ENCODE measurements around the gene TRMT112. TPM values are rescaled to one million over a fixed set of nuclear protein-coding genes. Genes with fewer than 3 reads are reported as not detected.
A peak's percentile ranks its signal among the peaks of the same experiment; 100 is the strongest.

Gene TRMT112
- total RNA-seq, 4 donors from 2014 or later, result 228 to 435 (median 237) TPM

DNA sequence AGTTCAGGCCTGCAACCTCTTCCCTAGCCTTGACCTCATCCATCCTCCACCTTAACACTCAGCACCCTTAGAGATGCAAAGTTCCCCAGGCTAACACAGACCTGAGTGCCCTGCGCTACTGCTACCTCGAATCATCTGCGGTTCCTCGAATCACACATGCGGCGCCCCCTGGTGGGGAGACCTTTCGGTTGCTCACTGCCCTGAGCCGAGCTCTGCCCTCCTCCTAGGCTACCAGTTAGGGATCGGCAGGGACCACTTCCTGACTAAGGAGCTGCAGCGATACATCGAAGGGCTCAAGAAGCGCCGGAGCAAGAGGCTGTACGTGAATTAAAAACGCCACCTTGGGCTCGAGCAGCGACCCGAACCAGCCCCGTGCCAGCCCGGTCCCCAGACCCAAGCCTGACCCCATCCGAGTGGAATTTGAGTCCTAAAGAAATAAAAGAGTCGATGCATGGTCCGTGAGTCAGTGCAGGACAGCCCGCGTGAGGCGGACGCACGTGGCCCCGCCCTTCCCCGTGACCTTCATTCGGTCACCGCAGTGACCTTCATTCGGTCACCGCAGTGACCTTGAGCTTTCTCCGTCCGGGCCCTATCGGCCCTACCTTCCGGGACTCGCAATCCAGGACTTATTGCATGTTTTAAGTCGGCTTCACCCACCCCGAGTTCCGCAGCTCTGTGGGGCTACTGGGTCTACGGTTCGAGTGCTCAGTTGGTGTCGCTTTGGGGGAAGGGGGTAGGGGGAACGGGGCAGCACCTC, 12.9 kb downstream of the TRMT112 start:
- Histone ChIP-seq H3K36me3 (no peaks in the 10 kb centered on the region), H3K4me1 (peaks cover 30 to 40% of the 10 kb centered on the region in 2 donors), H3K27ac (peak overlapping the region; percentile 98 to 100 (median 99)), H3K4me3 (replicated peaks in 1 of 3) (peak overlapping the region in 2 of 3 donors; percentile 40 to 47), H3K27me3 (no peaks in the 10 kb centered on the region), H3K9me3 (no peaks in the 10 kb centered on the region)
- TF ChIP-seq, protein P1, sequence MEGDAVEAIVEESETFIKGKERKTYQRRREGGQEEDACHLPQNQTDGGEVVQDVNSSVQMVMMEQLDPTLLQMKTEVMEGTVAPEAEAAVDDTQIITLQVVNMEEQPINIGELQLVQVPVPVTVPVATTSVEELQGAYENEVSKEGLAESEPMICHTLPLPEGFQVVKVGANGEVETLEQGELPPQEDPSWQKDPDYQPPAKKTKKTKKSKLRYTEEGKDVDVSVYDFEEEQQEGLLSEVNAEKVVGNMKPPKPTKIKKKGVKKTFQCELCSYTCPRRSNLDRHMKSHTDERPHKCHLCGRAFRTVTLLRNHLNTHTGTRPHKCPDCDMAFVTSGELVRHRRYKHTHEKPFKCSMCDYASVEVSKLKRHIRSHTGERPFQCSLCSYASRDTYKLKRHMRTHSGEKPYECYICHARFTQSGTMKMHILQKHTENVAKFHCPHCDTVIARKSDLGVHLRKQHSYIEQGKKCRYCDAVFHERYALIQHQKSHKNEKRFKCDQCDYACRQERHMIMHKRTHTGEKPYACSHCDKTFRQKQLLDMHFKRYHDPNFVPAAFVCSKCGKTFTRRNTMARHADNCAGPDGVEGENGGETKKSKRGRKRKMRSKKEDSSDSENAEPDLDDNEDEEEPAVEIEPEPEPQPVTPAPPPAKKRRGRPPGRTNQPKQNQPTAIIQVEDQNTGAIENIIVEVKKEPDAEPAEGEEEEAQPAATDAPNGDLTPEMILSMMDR (IDR thresholded peaks at IDR 0.05), result peak; percentile 47 to 93 (median 85)
- peak in 1 of 2 donors; percentile 68 for TF ChIP-seq POLR2A (IDR thresholded peaks at IDR 0.05)
- DNase-seq, result peak; percentile 92 to 93
- WGBS, 2 donors, result 0 to 1% methylated on average over 24 to 42 of the region's 46 CpGs
- intact Hi-C loops (cut with DNase I), result no loop called here

- DNase-seq, result no peak
- intact Hi-C loops (cut with DNase I), result no loop called here
Observed at GRCh38 chr11:64304032-64304315, 13.4 kb downstream of the TRMT112 start.

DNA sequence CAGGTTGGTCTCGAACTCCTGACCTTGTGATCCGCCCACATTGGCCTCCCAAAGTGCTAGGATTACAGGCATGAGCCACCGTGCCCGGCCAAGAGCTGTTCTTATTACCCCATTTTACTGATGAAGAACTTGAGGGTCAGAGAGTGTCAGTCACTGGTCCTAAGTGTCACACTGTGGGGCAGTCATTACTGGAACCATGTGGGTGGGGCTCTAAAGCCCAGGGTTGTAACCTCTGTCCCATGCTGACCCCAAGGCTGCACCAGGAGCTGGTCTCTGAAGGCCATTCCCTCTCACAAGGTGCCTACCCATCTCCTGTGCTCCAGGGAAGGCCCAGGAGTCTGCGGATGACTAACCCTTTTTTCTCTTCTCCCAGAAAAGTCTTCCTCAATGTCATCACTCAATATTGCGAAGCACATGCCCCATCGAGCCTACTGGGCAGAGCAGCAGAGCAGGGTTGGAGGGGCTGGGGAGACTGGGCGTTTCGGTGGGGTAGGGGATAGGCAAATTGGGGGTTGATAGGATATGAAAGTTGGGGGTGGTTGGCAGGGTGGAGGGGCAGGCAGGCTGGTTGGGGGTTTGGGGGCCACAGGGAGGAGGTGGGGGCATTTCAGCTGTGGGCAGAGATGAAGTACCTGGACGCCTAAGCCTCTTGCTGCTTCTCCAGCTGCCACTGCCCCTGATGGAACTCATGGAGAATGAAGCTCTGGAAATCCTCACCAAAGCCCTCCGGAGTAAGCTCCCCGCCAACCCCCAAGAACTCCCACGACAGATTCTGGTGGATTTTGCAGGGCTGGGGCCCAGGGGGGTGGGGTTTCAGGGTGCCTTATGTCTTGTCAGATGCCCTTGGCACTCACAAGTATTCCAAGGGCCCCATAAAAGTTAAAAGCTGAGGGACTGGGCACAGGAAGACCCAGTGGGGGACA, 14.0 kb downstream of the TRMT112 start:
- intact Hi-C loops (cut with DNase I), result no loop called here
- H3K36me3 ChIP-seq, result no peaks in the 10 kb centered on the region
- no peaks in the 10 kb centered on the region for H3K9me3 ChIP-seq
- H3K27ac ChIP-seq, result peak overlapping the region; percentile 98 to 100 (median 99)
- TF ChIP-seq, protein P1 (IDR thresholded peaks at IDR 0.05), result no peak
- TF ChIP-seq POLR2A (IDR thresholded peaks at IDR 0.05), result no peak
- peak overlapping the region in 1 of 3 donors; percentile 40 for H3K4me3 ChIP-seq (replicated peaks in 1 of 3)
- peaks cover 38 to 49% of the 10 kb centered on the region in 2 donors for H3K4me1 ChIP-seq
- DNase-seq, result no peak
- 80 to 87% methylated on average over 13 of the region's 13 CpGs for WGBS, 2 donors
- no peaks in the 10 kb centered on the region for H3K27me3 ChIP-seq

More at GRCh38 chr11:64304032-64304315, 13.4 kb downstream of the TRMT112 start:
- WGBS, 2 donors, result 55 to 65% methylated on average over 5 of the region's 5 CpGs
- peak overlapping the region in 1 of 3 donors; percentile 40 for H3K4me3 ChIP-seq (replicated peaks in 1 of 3)
- TF ChIP-seq, protein P1 (IDR thresholded peaks at IDR 0.05), result no peak
- TF ChIP-seq POLR2A (IDR thresholded peaks at IDR 0.05), result no peak
- H3K27me3 ChIP-seq, result no peaks in the 10 kb centered on the region
- H3K27ac ChIP-seq, result peak overlapping the region; percentile 98 to 100 (median 99)
- H3K4me1 ChIP-seq, result peaks cover 35 to 45% of the 10 kb centered on the region in 2 donors
- no peaks in the 10 kb centered on the region for H3K9me3 ChIP-seq
- no peaks in the 10 kb centered on the region for H3K36me3 ChIP-seq

- Histone ChIP-seq H3K9me3 (no peaks in the 10 kb centered on the region), H3K27ac (peak within 1 kb of the TSS; percentile 26 to 82 (median 42)), H3K36me3 (no peaks in the 10 kb centered on the region), H3K4me1 (peaks cover 32 to 44% of the 10 kb centered on the region in 2 donors), H3K4me3 (replicated peaks in 1 of 3) (peak within 1 kb of the TSS in 1 of 3 donors; percentile 40), H3K27me3 (no peaks in the 10 kb centered on the region)
- DNase-seq, result peak; percentile 53 to 57
- intact Hi-C loops (cut with DNase I), result no loop called here
- TF ChIP-seq, protein P1 (IDR thresholded peaks at IDR 0.05), result peak in 2 of 6 experiments; percentile 2
- no peak for TF ChIP-seq POLR2A (IDR thresholded peaks at IDR 0.05)
- 9 to 12% methylated on average over 29 to 53 of the region's 54 CpGs for WGBS, 2 donors
Observed at GRCh38 chr11:64299847-64300648, 17.3 kb downstream of the TRMT112 start, which contains the start of gene CATSPERZ. Gene CATSPERZ, plus strand, starts transcription at chr11:64300358. Its CDS starts 53 bp downstream, at chr11:64300411.

All from thyroid gland (tissue), 4 donors.